ENCODE measurements around the gene CPT1A. TPM values are rescaled to one million over a fixed set of nuclear protein-coding genes. Genes with fewer than 3 reads are reported as not detected.

The CPT1A gene
- total RNA-seq, 2 donors from 2014 or later: 29.5 to 33.3 TPM

DNA sequence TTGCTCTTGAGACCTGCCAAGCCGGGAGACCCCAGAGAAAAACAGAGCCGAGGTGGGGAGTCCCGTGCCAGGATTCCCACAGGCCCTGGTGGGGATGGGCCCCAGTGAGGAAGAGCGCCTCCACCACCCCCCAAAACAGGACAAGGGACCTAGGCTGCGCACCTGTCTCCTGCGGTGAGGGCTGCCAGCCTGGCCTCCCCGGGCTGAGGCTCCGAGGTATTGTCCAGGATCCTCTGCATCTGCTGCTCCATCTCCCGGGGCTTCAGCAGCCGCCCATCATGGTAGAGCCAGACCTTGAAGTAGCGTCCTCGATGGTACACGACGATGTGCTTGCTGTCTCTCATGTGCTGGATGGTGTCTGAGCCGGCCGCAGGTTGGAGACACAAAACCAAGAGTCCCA, 57.1 kb downstream of the CPT1A start:
- Mint-ChIP-seq H3K4me1 (no peaks in the 10 kb centered on the region), H3K36me3 (ENCODE audit: low read depth) (peaks cover 2% of the 10 kb centered on the region), H3K4me3 (no peak overlapping the region), H3K27ac (no peak overlapping the region), H3K27me3 (no peaks in the 10 kb centered on the region)
- DNase-seq (no peak), ATAC-seq (no peak)
- H3K9me3 ChIP-seq (ENCODE audit: control insufficient read depth, low read length, poor library complexity, severe bottlenecking): no peaks in the 10 kb centered on the region

DNA sequence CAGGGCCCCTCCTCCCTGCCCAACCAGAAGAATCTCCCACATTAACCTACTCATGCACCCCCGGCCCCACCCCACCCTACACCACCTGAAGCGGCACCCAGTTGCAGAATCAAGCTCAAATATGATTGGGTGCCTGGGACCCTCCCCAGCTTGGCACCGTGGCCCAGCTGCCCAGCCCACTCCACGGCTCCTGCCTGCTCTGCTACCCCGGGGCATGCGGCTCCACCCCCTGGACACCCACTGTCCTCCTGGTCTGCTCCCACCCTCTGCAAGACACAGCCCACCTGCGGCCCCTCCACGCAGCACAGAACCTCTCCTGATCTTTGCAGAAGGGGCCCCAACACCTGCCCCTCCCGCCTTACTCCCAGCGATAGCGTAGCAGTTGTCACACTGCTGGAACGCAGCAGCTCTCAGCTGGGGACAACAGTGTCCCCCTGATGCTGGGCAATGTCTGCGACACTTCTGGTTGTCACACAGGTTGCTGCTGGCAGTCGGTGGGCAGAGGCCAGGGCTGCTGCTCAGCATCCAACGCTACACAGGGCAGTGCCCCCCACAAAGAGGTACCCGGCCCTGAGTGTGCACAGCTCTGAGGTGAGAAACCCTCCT, 58.4 kb downstream of the CPT1A start:
- DNase-seq (no peak), ATAC-seq (no peak)
- no peaks in the 10 kb centered on the region for H3K27me3 Mint-ChIP-seq
- H3K36me3 Mint-ChIP-seq (ENCODE audit: low read depth): peaks cover 2% of the 10 kb centered on the region
- no peaks in the 10 kb centered on the region for H3K9me3 ChIP-seq (ENCODE audit: control insufficient read depth, low read length, poor library complexity, severe bottlenecking)
- H3K4me3 Mint-ChIP-seq: no peak overlapping the region
- H3K27ac Mint-ChIP-seq: no peak overlapping the region
- no peaks in the 10 kb centered on the region for H3K4me1 Mint-ChIP-seq

DNA sequence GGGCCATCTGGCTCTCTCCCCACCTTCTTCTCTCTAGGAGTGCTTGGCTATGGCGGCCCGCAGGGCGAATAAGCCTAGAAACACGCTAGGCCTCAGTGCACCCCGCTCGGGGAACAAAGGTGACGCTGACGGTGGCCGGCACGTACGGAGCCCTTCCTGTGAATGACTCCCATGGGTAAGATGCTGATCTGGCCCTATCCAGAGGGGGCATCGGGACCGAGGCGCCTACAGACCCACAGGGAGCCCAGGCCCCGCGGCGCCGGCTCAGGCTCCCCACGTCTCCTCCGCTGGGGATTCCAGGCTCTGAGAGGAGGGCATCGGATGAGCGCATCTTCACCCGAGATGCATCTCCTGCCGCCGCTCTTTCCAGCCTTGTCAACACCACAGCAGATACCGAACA, 59.0 kb downstream of the CPT1A start:
- Mint-ChIP-seq H3K4me3 (no peak overlapping the region), H3K36me3 (ENCODE audit: low read depth) (peaks cover 4% of the 10 kb centered on the region), H3K4me1 (no peaks in the 10 kb centered on the region), H3K27me3 (no peaks in the 10 kb centered on the region), H3K27ac (no peak overlapping the region)
- ATAC-seq (no peak), DNase-seq (no peak)
- no peaks in the 10 kb centered on the region for H3K9me3 ChIP-seq (ENCODE audit: control insufficient read depth, low read length, poor library complexity, severe bottlenecking)

DNA sequence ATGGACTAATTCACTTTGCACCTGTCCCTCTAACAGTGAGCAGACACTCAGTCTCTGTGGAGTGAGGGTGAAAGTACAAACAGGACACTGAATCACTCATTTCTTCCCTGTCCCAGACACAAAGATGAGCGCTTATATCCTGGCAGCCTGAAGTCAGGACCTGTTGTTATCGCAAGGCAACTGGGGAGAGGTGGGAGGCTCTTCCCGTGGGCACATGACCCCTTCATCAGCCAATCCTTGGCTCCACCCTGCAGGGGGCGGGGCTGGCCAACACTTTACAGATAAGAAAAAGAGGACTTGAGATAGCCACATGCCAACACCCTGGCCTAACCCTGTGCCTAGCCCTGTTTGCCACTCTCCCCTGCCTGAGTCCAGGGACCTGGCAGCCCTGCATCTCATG, 60.9 kb downstream of the CPT1A start:
- peak overlapping the region; percentile 57 for H3K27ac Mint-ChIP-seq
- ATAC-seq: no peak

DNA sequence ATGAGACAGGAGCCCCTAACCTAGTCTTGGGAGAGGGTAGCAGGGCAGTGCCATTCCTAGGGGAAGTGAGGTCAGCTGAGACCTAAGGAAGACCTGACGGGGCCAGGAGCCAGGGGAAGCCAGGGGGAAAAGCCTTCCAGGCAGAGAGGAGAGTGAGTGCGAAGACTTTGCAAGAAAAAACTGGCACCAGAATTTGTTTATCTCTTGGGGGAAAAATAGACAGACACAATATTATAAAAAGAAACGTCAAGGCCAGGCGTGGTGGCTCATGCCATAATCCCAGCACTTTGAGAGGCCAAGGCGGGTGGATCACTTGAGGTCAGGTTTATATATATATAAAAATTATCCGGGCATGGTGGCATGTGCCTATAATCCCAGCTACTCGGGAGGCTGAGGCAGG, 63.5 kb downstream of the CPT1A start:
- no peak overlapping the region for H3K4me3 Mint-ChIP-seq
- peaks cover 4% of the 10 kb centered on the region for H3K36me3 Mint-ChIP-seq (ENCODE audit: low read depth)
- ATAC-seq (no peak), DNase-seq (no peak)
- H3K27me3 Mint-ChIP-seq: no peaks in the 10 kb centered on the region
- peaks cover 3% of the 10 kb centered on the region for H3K4me1 Mint-ChIP-seq
- H3K9me3 ChIP-seq (ENCODE audit: control insufficient read depth, low read length, poor library complexity, severe bottlenecking): no peaks in the 10 kb centered on the region
- no peak overlapping the region for H3K27ac Mint-ChIP-seq

More for the DNA sequence above, 60.9 kb downstream of the CPT1A start:
- DNase-seq: no peak
- H3K4me3 Mint-ChIP-seq: no peak overlapping the region
- H3K36me3 Mint-ChIP-seq (ENCODE audit: low read depth): peaks cover 4% of the 10 kb centered on the region
- no peaks in the 10 kb centered on the region for H3K9me3 ChIP-seq (ENCODE audit: control insufficient read depth, low read length, poor library complexity, severe bottlenecking)
- H3K4me1 Mint-ChIP-seq: peaks cover 3% of the 10 kb centered on the region
- H3K27me3 Mint-ChIP-seq: no peaks in the 10 kb centered on the region

DNA sequence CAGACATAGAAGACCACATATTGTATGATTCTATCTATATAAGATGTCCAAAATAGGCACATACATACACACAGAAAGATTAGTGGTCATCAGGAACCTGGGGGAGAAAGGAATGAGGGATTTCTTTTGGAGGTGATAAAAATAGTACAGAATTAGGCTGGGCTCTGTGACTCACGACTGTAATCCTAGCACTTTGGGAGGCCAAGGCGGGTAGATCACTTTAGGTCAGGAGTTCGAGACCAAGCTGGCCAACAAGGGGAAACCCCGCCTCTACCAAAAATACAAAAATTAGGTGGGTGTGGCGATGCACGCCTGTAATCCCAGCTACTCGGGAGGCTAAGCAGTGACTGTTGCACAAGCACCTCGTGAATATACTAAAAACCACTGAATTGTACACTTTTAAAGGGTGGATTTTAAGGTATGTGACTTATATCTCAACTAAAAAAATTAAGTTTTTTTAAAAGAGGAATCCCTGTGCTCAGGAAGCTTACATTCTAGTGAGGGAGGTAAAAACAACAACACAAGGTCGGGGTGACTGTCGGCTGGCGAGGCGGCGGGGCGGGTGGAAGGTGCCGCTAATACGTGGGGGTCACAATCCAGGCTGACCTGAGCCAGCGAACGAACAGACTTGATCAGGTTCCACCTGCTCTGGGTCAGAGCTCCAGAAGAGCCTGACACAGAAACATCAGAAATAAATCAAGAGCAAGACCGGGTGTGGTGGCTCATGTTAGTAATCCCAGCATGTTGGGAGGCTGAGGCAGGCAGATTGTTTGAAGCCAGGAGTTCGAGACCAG, 65.1 kb downstream of the CPT1A start:
- peaks cover 3% of the 10 kb centered on the region for H3K4me1 Mint-ChIP-seq
- no peaks in the 10 kb centered on the region for H3K27me3 Mint-ChIP-seq
- H3K27ac Mint-ChIP-seq: no peak overlapping the region
- DNase-seq (no peak), ATAC-seq (no peak)
- no peaks in the 10 kb centered on the region for H3K9me3 ChIP-seq (ENCODE audit: control insufficient read depth, low read length, poor library complexity, severe bottlenecking)
- peaks cover 4% of the 10 kb centered on the region for H3K36me3 Mint-ChIP-seq (ENCODE audit: low read depth)
- H3K4me3 Mint-ChIP-seq: no peak overlapping the region

DNA sequence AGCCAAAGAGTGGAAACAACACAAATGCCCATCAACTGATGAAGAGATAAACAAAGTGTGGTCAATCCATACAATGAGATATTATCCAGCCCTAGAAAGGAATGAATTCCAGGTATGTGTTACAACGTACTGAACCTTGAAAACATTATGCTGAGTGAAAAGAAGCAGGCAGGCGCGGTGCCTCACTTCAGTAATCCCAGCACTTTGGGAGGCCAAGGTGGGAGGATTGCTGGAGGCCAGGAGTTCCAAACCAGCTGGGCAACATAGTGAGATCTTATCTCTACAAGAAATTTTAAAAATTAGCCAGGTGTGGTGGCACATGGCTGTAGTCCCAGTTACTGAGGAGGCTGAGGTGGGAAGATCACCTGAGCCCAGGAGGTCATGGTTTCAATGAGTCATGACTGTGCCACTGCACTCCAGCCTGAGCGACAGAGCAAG, 65.7 kb downstream of the CPT1A start:
- peaks cover 4% of the 10 kb centered on the region for H3K36me3 Mint-ChIP-seq (ENCODE audit: low read depth)
- H3K27ac Mint-ChIP-seq: no peak overlapping the region

DNA sequence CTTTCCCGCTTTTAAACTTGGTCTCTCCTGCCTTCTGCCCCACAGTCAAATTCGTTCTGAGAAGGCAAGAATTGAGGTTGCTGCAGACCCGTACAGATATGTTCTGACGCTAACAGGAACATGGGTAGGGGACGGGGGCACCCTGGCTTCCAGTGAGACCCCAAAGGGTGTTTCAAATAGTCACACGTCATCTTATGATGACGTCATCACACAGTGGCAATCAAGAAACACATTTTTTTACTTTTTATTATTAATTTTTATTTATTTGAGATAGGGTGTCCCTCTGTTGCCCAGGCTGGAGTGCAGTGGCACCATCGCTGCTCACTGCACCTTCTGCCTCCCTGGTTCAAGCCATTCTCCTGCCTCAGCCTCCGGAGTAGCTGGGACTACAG, 67.5 kb downstream of the CPT1A start:
- no peaks in the 10 kb centered on the region for H3K9me3 ChIP-seq (ENCODE audit: control insufficient read depth, low read length, poor library complexity, severe bottlenecking)
- Mint-ChIP-seq H3K36me3 (ENCODE audit: low read depth) (peaks cover 7% of the 10 kb centered on the region), H3K27ac (no peak overlapping the region), H3K4me1 (peaks cover 3% of the 10 kb centered on the region), H3K27me3 (no peaks in the 10 kb centered on the region), H3K4me3 (no peak overlapping the region)
- DNase-seq (no peak), ATAC-seq (no peak)

More for the DNA sequence above, 65.7 kb downstream of the CPT1A start:
- ATAC-seq (no peak), DNase-seq (no peak)
- Mint-ChIP-seq H3K4me3 (no peak overlapping the region), H3K4me1 (peaks cover 3% of the 10 kb centered on the region), H3K27me3 (no peaks in the 10 kb centered on the region)
- H3K9me3 ChIP-seq (ENCODE audit: control insufficient read depth, low read length, poor library complexity, severe bottlenecking): no peaks in the 10 kb centered on the region

DNA sequence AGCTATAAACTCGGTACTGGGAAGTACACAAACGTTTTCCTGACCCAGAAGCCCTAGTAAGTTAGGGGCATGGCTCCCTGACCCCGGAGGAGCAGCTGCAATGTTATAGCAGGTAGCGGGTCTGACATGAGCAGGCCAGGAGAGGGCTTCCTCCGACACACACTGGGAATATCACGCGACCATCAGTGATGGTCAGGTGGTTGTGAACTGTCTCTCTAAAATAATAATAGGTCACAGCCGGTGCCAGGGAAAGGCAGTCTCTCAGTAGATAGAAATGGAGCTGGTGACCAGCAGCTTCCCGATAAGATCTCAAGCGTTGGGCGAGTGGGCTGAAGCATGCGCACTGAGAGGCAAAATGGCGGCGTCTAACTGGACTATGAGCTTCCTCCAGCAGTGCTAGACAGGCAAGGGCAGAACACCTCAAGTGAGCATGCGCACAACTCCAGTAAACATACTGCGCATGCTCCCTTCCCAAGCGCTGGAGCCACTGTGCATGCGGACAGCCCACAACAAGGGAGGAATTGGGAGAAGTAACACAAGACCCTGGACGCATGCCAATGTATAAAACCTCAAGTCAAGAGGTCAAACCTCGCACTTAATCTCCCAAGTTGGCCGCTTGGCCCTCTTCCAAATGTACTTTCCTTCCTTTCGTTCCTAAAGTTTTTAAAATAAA, 68.1 kb downstream of the CPT1A start:
- Mint-ChIP-seq H3K27me3 (no peaks in the 10 kb centered on the region), H3K4me3 (no peak overlapping the region), H3K4me1 (peaks cover 7% of the 10 kb centered on the region), H3K27ac (no peak overlapping the region), H3K36me3 (ENCODE audit: low read depth) (peaks cover 10% of the 10 kb centered on the region)
- H3K9me3 ChIP-seq (ENCODE audit: control insufficient read depth, low read length, poor library complexity, severe bottlenecking): no peaks in the 10 kb centered on the region
- DNase-seq: no peak
- ATAC-seq: no peak

DNA sequence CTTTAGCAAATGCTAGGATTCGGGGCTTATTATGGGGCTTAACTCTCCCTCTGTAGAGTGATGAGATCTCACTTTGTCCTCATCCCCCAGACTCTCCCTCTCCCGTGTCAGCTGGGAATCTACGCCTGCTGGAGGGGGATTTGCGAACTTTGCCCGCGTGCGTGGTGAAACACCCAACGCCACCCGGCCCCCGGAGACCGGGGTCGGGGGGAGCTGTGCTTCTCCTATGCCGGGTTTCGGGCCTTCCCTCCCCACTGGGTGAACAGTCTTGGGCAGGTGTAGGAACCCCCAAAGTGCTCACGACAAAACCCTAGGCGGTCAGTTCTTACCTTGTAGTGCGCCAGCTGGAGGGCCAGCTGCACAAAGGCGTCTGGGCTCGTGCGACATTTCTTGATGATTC, 68.8 kb downstream of the CPT1A start:
- no peaks in the 10 kb centered on the region for H3K9me3 ChIP-seq (ENCODE audit: control insufficient read depth, low read length, poor library complexity, severe bottlenecking)
- Mint-ChIP-seq H3K27ac (no peak overlapping the region), H3K4me3 (no peak overlapping the region), H3K36me3 (ENCODE audit: low read depth) (peaks cover 10% of the 10 kb centered on the region), H3K27me3 (no peaks in the 10 kb centered on the region), H3K4me1 (peaks cover 7% of the 10 kb centered on the region)
- ATAC-seq (no peak), DNase-seq (no peak)

DNA sequence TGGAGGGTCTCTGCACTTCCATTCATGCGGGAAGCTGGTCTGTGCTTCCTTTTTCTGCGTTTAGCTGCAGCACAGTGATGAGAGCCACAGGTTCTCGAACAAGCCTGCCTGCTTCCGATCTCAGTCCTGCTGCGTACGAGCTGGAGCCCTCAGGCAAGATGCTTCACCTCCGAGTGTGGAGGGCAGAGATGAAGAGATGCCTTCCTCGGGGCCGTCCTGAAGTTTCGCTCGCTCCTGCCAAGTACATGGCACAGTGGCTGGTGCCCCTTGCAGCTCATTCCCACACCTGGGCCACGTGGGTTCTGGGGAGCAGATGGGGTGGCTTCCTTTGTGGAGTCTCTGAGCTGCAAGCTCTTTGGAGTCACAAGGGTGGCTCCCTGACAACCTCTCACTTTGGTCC, 70.9 kb downstream of the CPT1A start:
- ATAC-seq (no peak), DNase-seq (no peak)
- Mint-ChIP-seq H3K27me3 (no peaks in the 10 kb centered on the region), H3K4me3 (no peak overlapping the region), H3K27ac (no peak overlapping the region), H3K4me1 (peaks cover 4% of the 10 kb centered on the region), H3K36me3 (ENCODE audit: low read depth) (peaks cover 10% of the 10 kb centered on the region)
- H3K9me3 ChIP-seq (ENCODE audit: control insufficient read depth, low read length, poor library complexity, severe bottlenecking): no peaks in the 10 kb centered on the region

DNA sequence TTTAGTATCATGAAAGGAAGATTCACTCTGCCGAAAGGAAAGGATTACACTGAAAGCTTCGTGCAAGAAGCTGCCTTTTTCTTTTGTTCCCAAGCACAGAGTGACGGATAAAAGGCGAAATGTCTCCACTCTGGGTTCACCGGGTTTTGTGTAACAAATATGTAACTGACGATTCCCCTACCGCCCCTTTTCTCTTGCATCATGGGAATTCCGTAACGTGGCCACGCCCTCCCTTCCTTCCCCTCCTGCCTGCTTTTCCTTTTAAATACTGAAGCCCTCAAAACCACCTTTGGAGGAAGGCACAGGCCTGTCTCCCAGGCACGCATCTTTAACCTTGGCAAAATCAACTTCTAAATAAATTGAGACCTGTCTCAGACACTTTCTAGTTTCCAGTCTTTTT, 74.0 kb downstream of the CPT1A start:
- H3K4me3 Mint-ChIP-seq: no peak overlapping the region
- DNase-seq (no peak), ATAC-seq (no peak)
- H3K4me1 Mint-ChIP-seq: peaks cover 9% of the 10 kb centered on the region
- no peaks in the 10 kb centered on the region for H3K9me3 ChIP-seq (ENCODE audit: control insufficient read depth, low read length, poor library complexity, severe bottlenecking)
- H3K36me3 Mint-ChIP-seq (ENCODE audit: low read depth): peaks cover 10% of the 10 kb centered on the region
- H3K27me3 Mint-ChIP-seq: no peaks in the 10 kb centered on the region
- no peak overlapping the region for H3K27ac Mint-ChIP-seq

DNA sequence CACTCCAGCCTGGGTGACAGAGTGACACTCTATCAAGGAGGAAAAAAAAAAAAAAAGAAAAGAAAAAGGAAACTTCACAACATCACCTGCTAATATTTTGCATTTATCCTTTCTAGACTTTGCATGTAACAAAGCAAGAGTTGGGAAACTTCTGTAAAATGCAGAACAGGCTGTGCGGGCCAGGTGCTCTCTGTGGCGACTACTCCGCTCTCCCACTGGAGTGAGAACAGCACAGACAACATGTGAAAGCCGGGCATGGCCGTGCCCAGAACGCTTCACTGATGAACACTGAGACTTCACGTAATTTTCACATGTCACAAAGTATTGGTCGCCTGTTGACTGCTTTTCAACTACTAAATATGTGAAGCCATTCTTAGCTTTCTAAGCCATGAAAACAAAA, 74.9 kb downstream of the CPT1A start:
- DNase-seq (no peak), ATAC-seq (no peak)
- H3K27me3 Mint-ChIP-seq: no peaks in the 10 kb centered on the region
- H3K4me1 Mint-ChIP-seq: peaks cover 9% of the 10 kb centered on the region
- peaks cover 12% of the 10 kb centered on the region for H3K36me3 Mint-ChIP-seq (ENCODE audit: low read depth)
- H3K4me3 Mint-ChIP-seq: no peak overlapping the region
- H3K9me3 ChIP-seq (ENCODE audit: control insufficient read depth, low read length, poor library complexity, severe bottlenecking): no peaks in the 10 kb centered on the region
- no peak overlapping the region for H3K27ac Mint-ChIP-seq
